Neural progenitor cell (in vitro differentiated cells): Measurements from ENCODE around the gene CNTNAP2.

Source experiments
- CTCF ChIP-seq: fragments of 200-600 bp; sonication (generic); IDR thresholded peaks from 2 replicates; pipeline ENCODE4 v1.5.1; 2017; ENCODE audit warnings: antibody characterized with exemption, mild to moderate bottlenecking
- EZH2 ChIP-seq: fragments of 200-600 bp; sonication (generic); IDR thresholded peaks from 2 replicates; pipeline ENCODE4 v1.6.1; 2017; ENCODE audit warnings: antibody characterized with exemption, mild to moderate bottlenecking, moderate library complexity
- EZH2phosphoT487 ChIP-seq: fragments of 200-600 bp; sonication (generic); IDR thresholded peaks from 2 replicates; pipeline ENCODE4 v1.6.1; 2017; ENCODE audit warnings: antibody characterized with exemption

- no peak for TF ChIP-seq CTCF
- no peak for TF ChIP-seq EZH2
- no peak for TF ChIP-seq EZH2phosphoT487
Observed at GRCh38 chr7:148277042-148277660, 2160.6 kb downstream of the CNTNAP2 start.
